Ascending aorta (tissue), 2 donors: Measurements from ENCODE around the gene EEF1A2. TPM values are rescaled to one million over a fixed set of nuclear protein-coding genes. Genes with fewer than 3 reads are reported as not detected.

Experiments
- DNase-seq, 2 donors: peaks; one replicate each; pipeline ENCODE4 v3.0.0-alpha.2; 2019; ENCODE audit warnings: low spot score in 2 of 2
- H3K27ac ChIP-seq, 2 donors: fragments of 200-600 bp; sonication (generic); one replicate each; pipeline ENCODE4 v1.5.1; 2016 to 2017; ENCODE audit warnings: mild to moderate bottlenecking in 1 of 2
- H3K27me3 ChIP-seq: fragments of 200-600 bp; sonication (generic); one replicate; pipeline ENCODE4 v1.5.1; 2017
- H3K36me3 ChIP-seq, 2 donors: fragments of 200-600 bp; sonication (generic); one replicate each; pipeline ENCODE4 v1.5.1; 2016
- H3K4me1 ChIP-seq, 2 donors: fragments of 200-600 bp; sonication (generic); one replicate each; pipeline ENCODE4 v1.5.1; 2016 to 2017; ENCODE audit warnings: mild to moderate bottlenecking in 1 of 2
- H3K4me3 ChIP-seq, 2 donors: fragments of 200-600 bp; sonication (generic); one replicate each; pipeline ENCODE4 v1.5.1; 2016 to 2017; ENCODE audit warnings: mild to moderate bottlenecking in 1 of 2
- H3K9me3 ChIP-seq, 2 donors: fragments of 200-600 bp; sonication (generic); one replicate each; pipeline ENCODE4 v1.5.1; 2016
- CTCF ChIP-seq, 3 experiments: fragments of 200-600 bp in 2 of 3; fragments of 450-650 bp in 1 of 3; sonication (generic) in 2 of 3; IDR thresholded peaks; one replicate each; pipeline ENCODE4 v1.5.1; 2016 to 2019; ENCODE audit warnings: antibody characterized with exemption in 3 of 3, mild to moderate bottlenecking in 1 of 3, moderate library complexity in 1 of 3
- intact Hi-C: fragments of 100-400 bp; cut with DNase I; formaldehyde crosslinking; loops from one replicate; pipeline ENCODE4 v1.15.1; 2023
- total RNA-seq: library from RNA; depleted of rRNA; stranded (reverse); fragments of >200 nt; gene quantifications from one replicate; pipeline ENCODE4 v1.1.0, GENCODE V29; 2016

The EEF1A2 gene
- total RNA-seq, 1 donor from 2014 or later = 1.1 TPM

DNA sequence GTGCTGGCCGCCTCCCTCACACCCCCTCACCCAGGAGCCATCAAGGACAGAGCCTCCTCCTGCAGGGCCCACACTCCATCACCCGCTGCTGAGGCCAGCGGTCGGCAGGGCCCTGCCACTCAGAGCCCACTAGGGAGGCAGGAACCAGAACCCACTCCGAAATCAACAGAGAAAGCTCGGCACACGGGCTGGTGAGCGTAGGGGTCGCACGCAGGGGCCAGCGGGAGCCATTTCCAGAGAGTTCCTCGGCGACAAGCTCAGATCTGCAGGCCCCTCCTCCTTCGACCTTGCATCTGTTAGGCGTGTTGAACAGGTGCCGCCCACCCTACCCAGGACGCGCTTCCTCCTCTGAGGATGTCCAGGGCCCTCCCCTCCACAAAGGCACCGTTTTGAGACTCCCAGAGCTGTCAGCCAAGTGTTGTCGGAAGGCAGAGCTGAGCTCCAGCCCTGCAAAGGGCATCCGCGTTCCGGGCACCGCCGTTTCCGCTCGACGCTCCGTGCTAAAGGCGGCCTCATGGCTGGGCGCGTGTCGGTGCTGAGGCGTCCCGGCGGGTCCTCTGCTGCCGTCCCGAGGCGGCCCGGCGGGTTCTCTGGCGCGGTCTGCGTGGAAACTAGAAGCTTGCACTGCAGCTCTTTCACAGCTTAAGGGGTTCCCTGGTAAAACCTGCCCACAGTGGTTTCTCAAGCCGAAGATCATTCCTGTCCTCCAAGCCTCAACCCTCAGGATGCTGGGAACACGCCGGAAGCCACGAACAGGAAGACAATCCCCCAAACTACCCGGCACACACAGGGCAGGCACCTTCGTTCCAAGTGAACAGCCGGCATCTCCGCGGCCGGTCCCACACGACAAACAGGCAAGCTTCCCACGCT, 33.3 kb downstream of the EEF1A2 start:
- Histone ChIP-seq H3K9me3 (no peaks in the 10 kb centered on the region), H3K4me1 (no peaks in the 10 kb centered on the region), H3K27ac (no peak overlapping the region), H3K36me3 (no peaks in the 10 kb centered on the region), H3K27me3 (no peaks in the 10 kb centered on the region), H3K4me3 (no peak overlapping the region)
- no peak for TF ChIP-seq CTCF (IDR thresholded peaks at IDR 0.05)
- intact Hi-C loops = no loop called here
- DNase-seq = no peak

DNA sequence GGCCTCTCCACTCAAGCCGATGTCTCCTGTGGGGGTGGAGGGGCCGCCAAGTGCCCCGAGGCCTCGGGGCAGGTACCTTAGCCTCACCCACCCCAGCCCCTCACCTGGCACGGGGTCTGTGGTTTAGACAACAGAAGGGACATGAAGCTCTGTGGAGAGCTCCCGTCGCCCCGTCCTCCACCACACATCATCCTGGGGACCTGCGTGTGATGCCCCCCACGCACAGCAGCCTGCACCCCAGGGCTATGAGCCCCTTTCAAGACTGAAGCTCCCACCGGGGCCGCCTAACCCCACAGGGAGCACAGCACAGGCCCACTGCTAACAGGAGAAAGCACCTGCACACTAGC, 34.6 kb downstream of the EEF1A2 start:
- Histone ChIP-seq H3K9me3 (no peaks in the 10 kb centered on the region), H3K27me3 (no peaks in the 10 kb centered on the region), H3K36me3 (no peaks in the 10 kb centered on the region), H3K27ac (no peak overlapping the region), H3K4me3 (no peak overlapping the region), H3K4me1 (no peaks in the 10 kb centered on the region)
- no peak for DNase-seq
- intact Hi-C loops = no loop called here
- no peak for TF ChIP-seq CTCF (IDR thresholded peaks at IDR 0.05)

GRCh38 chr20:63463400-63464288, 35.2 kb downstream of the EEF1A2 start:
- H3K4me3 ChIP-seq = no peak overlapping the region
- intact Hi-C loops = no loop called here
- DNase-seq = no peak
- H3K4me1 ChIP-seq = no peaks in the 10 kb centered on the region
- no peaks in the 10 kb centered on the region for H3K9me3 ChIP-seq
- TF ChIP-seq CTCF (IDR thresholded peaks at IDR 0.05) = no peak
- no peaks in the 10 kb centered on the region for H3K27me3 ChIP-seq
- no peak overlapping the region for H3K27ac ChIP-seq
- H3K36me3 ChIP-seq = no peaks in the 10 kb centered on the region

GRCh38 chr20:63462244-63462643, 36.6 kb downstream of the EEF1A2 start:
- H3K27ac ChIP-seq = no peak overlapping the region
- H3K27me3 ChIP-seq = no peaks in the 10 kb centered on the region
- H3K4me1 ChIP-seq = no peaks in the 10 kb centered on the region
- no peak overlapping the region for H3K4me3 ChIP-seq
- no peaks in the 10 kb centered on the region for H3K9me3 ChIP-seq
- no peak for TF ChIP-seq CTCF (IDR thresholded peaks at IDR 0.05)
- H3K36me3 ChIP-seq = no peaks in the 10 kb centered on the region
- intact Hi-C loops = no loop called here
- DNase-seq = no peak

DNA sequence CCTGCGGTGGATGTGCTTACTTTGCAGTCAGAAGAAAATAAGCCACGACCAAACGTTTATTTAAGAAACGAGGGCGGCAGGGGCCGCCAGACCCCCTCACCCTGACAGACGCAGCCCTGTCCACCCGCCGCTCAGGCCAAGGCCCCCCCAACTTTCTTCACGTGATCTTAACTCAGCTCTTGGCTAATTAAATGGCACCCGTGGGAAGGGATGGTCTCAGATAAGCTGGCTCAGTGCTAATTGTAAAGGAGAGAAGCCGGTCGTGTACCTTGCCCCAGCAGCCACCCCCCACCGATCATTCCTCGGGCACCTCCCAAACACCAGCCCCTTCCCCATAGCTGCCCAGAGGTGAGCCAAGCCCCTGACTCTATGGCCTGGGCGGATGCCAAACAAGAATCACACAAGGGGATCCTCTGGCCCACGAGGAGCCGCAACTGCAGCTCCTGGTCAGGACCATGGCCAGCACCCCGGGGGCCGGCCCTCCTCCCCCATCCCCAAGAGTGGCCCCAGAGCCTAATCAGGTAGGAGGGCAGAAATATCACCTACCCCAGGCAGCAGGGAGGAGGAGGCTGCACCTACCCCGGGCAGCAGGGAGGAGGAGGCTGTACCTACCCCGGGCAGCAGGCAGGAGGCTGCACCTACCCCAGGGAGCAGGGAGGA, 37.6 kb downstream of the EEF1A2 start:
- Histone ChIP-seq H3K4me3 (no peak overlapping the region), H3K27me3 (no peaks in the 10 kb centered on the region), H3K9me3 (no peaks in the 10 kb centered on the region), H3K36me3 (no peaks in the 10 kb centered on the region), H3K27ac (no peak overlapping the region), H3K4me1 (no peaks in the 10 kb centered on the region)
- TF ChIP-seq CTCF (IDR thresholded peaks at IDR 0.05) = no peak
- intact Hi-C loops = no loop called here
- DNase-seq = no peak
